GM19463 (cell line): ENCODE measurements around the gene MNAT1.
A peak's percentile ranks its signal among the peaks of the same experiment; 100 is the strongest.

Experiments
- ATAC-seq: cut with Tn5 transposase; IDR thresholded peaks from one replicate; pipeline ENCODE4 v1.9.1; 2021; ENCODE audit warnings: mild to moderate bottlenecking, moderate library complexity; ENCODE audit not compliant: unreplicated experiment

MNAT1 gene

GRCh38 chr14:60956632-60957031 lies 222.1 kb downstream of the MNAT1 start:
- ATAC-seq: no peak

- ATAC-seq: no peak
Observed at GRCh38 chr14:60958146-60958545, 223.6 kb downstream of the MNAT1 start.

DNA sequence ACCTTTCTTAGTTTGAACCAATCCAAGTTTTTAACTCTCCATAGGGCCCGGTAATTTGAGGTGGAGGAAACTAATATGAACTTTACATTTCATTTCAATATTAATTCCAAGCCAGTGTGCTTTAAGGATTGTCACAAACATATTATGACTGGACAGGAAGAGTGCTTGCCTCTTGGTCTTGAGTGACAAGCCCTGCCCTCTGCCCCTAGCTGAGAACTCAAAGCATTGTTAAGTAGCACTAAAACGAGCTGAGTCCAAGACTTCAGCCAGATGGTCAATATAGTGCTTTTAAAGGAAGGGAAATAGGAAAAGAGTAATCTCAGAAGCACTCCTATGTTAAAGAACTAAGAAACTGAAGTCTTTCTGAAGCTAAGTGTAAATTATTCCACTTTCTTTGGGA lies 229.2 kb downstream of the MNAT1 start:
- ATAC-seq: no peak

DNA sequence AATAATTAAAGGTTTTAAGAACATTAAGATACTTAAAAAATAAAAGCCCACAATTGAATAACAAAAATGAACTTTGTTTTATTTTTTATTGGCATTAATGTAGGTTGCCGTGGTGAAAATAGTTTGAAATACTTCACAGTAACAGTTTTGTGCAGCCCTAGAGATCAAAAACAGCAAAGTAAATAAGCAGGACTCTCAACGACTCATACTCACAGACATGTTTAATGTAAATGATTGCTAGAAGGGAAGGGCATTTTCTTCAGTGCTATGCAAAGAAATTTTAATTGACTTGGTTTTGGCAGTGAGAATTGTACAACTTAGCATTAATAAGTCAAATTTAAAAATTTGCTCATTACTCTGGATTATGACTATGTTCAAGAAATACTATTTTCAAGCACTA lies 230.3 kb downstream of the MNAT1 start:
- ATAC-seq: no peak

GRCh38 chr14:60965402-60965801 lies 230.8 kb downstream of the MNAT1 start:
- no peak for ATAC-seq

- no peak for ATAC-seq
Observed at GRCh38 chr14:60968099-60968498, 233.5 kb downstream of the MNAT1 start.

DNA sequence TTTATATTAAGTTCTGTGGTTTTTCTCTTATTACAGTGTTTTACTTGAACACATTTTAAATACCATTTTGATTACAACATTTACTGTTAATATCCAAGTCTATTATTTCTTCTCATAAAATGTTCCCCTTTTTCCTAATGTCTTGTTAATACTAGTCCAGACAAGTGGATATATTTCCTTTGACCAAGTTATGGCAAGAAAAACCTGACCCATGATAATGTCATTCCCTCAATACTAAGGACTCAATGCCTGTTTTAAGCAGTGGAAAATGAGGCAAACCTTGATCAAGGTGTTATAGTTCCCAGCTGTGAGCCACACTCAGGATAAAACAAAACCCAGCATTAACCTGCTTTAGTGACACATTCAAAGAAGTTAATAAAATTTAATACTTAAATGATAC lies 234.1 kb downstream of the MNAT1 start:
- ATAC-seq: no peak

- ATAC-seq: no peak
Observed at GRCh38 chr14:60970146-60970545, 235.6 kb downstream of the MNAT1 start.

DNA sequence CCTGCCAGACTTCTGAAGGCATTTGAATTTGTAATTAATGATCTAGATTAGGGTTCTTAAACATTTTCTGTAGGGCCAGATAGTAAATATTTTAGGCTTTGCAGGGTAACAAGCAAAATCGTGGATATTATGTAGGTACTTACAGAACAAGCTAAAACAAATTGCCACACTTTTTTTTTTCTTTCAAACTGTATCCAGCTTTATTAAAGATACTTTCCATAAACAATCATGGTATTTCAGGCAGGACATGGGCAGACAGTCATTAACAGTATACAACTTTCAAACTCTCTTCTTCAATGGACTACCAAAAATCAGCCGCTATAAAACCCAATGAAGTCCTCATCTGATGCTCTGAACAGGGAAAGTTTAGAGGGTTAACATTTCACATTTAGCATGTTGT lies 236.7 kb downstream of the MNAT1 start:
- ATAC-seq: no peak

GRCh38 chr14:60972295-60972694 lies 237.7 kb downstream of the MNAT1 start:
- no peak for ATAC-seq

GRCh38 chr14:60973070-60973469 lies 238.5 kb downstream of the MNAT1 start:
- no peak for ATAC-seq

DNA sequence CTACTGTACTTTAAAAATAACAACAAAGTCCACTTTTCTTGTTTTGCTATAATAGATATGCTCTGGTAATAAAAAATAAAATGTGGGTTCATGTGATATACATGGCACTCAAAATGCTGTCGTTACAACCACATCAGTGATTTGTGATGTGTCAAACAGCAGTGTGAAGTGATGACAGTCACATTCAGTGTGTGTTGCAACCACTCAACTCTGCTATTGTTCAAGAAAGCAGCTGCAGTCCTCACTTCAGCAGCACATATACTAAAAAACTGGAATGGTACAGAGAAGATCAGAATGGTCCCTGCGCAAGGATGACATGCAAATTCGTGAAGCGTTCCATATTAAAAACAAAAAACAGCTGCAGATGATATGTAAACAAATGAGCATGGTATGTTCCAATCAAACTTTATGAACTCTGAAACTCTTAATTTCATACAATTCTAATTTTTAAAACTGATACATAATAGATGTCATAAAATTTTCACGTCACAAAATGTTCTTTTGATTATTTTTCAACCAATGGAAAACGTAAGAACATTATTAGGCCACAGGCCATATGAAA lies 239.6 kb downstream of the MNAT1 start:
- no peak for ATAC-seq

DNA sequence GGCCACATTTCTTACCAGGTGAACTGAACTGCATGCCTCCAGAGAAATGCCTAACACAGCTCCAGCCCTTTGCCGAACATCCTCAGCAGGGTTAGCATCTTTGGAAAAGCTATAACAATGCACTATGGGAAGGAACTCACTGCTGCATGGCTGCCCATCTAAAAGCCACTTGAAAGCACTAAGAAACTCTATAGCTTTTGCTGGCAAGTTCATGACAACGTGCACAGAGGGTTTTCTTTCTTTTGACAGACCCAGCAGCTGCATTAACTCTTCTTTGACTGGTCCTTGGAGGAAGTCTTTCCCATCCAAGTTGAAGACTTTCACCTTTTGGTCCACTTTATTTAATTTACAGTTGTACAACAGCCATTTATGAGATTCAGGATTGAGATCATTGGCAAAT lies 241.0 kb downstream of the MNAT1 start:
- no peak for ATAC-seq

- no peak for ATAC-seq
Observed at GRCh38 chr14:60977847-60978246, 243.3 kb downstream of the MNAT1 start.

DNA sequence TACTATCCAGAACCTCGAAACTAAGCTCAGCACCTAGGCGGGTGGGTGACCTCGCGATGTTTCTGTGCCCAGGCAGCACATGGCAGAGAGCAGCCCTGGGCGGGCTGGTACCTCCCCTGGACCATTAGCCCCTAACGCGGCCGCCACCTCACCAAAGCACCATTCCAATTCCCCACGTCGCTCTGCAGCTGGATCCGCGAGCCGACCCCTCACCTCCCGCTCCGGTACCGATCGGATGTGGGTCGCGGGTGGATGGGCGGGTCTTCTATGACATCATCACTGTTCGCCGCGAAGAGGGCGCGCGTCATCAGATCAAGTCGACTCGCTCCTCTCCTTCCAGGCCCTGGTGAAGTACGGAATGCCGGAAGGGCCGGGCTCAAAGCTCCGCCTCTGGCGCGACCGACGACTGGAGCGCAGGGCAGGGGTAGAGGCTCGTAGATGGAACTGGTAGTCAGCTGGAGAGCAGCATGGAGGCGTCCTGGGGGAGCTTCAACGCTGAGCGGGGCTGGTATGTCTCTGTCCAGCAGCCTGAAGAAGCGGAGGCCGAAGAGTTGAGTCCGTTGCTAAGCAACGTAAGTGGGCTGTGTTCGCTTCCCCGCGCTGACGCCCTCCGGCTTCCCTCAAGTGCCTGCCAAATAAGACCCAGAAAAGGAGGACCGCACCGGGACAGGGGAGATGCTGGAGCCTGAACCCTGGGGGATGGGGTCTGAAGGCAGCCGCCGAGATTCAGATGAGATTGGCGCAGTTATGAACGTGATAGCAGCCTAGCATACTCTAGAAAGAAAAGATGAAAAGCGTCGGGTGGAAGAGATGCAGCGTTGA lies 246.5 kb downstream of the MNAT1 start, which contains the start of the genes SLC38A6 and TRMT5:
Gene SLC38A6 (plus strand): TSS at position 435 of the 822 bp plus-strand sequence. CDS start 33 bp downstream, at position 468.
Gene TRMT5 (minus strand): TSS at position 269 of the 822 bp plus-strand sequence. CDS start 106 bp downstream, at position 163.
- ATAC-seq: peak; percentile 85

DNA sequence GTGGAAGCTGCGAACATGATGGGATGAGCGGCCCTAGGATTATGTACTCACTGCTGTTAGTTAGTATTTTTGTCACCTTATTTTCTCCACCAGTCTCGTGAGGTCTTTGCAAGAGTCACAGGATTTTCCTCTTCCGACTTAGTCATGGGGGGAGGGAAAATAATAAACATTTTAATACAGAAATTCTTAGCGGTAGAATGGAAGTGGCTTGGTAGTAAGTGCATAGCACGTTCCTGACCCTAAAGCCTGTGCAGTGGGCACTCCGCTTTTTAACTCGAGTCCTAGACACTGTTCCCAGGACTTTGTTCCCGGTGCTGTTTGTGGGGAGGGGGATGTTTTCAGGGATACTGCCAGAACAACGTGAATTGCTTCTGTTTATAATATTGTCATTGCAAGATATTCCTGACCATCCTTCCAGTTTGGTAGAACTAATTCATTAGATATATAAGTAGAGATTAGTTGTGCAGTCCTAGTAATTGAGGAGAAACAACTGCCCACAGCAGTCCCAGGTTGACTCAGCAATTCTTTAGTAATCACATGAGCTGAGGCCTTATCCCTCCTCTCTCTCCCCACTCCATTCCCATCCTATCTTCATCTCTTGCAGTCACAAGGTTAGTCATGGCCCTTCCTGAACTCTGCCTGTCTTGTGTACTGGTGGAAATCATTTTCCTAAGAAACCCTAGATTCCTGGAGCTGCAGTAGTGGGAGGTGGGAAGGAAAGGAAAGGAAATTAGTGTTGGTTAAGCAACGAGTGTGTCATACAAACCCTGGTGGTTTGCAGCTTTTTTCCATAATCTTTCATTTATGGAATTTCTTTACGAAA lies 247.3 kb downstream of the MNAT1 start:
- no peak for ATAC-seq

DNA sequence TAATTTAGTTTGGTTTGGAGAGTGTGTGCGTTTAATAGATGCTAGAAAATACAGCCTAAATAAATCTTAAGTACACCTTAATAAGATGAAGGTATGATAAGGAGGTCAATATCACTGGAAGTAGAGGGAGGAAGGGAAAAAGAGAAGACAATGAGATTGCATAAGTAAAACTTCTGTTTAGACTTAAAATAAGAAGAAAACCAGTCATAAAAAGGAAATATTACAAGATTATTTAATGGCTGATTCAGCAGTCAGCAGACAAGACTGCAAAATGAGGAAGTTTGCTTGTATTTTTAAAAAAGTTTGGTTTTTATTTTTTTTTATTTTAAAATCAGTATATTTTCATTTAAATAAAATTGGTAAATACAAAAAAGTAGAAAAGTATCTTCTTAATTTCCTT lies 249.6 kb downstream of the MNAT1 start:
- ATAC-seq: no peak

DNA sequence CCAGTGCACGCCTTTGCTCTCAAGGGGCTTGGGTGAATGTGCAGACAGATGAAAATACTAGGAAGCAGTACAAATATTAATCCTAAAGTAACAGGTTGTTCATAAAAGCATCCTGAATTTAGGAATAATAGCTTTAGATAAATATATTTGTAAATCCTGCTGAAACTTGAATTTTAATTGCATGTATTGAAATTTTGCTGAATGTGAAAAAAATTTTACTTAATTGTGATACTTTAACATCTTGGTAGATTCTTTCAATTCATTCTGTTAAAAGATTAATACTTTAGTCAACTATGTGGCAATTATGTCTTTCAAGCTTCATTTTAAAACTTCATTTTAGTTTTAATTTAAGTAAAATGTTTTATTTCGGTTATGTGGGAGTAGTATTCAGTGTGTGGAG lies 251.9 kb downstream of the MNAT1 start:
- no peak for ATAC-seq

DNA sequence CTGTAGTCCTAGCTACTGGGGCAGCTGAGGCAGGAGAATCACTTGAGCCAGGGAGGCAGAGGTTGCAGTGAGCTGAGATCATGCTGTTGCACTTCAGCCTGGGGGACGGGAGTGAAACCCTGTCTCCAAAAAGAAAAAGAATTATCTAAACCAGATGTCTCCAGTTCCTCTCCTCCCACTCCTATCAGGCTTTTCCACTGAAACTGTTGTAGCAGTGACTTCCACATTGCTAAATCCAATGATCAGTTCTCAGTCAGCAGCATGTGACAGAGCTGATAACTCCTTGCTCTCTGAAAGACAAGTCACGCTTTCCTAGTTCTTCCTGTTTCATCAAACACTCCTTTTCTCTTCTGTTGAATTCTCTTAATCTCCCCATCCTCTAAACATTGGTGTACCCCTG lies 255.0 kb downstream of the MNAT1 start:
- ATAC-seq: no peak

- no peak for ATAC-seq
Observed at GRCh38 chr14:60998617-60999016, 264.1 kb downstream of the MNAT1 start.

GRCh38 chr14:60999536-60999935 lies 265.0 kb downstream of the MNAT1 start:
- ATAC-seq: no peak

DNA sequence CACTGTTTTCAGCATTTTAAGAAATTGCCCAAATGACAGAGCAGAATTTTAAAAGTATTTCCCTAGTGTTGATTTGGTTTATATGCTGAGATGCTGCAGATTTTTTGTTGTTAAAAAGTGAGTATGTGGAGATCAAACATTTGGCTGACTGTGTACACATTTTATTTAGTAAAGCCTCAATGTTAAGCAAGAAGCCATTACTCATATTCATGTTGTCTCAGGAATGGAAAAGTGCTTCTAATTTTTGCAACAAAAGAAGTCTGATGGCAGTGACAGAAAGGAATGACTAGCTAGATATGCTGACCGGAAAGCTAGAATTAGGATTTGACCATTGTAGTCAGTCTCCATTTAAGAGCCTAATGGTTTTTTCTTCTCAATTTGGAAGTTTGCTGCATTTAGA lies 269.0 kb downstream of the MNAT1 start:
- no peak for ATAC-seq
